ENCODE measurements around the gene TEX29. TPM values are rescaled to one million over a fixed set of nuclear protein-coding genes. Genes with fewer than 3 reads are reported as not detected.

TEX29 gene
- total and polyA plus RNA-seq, 2 donors (not counting 1 experiment from before 2014, with no cell fraction given) = 0.66 to 0.86 TPM

DNA sequence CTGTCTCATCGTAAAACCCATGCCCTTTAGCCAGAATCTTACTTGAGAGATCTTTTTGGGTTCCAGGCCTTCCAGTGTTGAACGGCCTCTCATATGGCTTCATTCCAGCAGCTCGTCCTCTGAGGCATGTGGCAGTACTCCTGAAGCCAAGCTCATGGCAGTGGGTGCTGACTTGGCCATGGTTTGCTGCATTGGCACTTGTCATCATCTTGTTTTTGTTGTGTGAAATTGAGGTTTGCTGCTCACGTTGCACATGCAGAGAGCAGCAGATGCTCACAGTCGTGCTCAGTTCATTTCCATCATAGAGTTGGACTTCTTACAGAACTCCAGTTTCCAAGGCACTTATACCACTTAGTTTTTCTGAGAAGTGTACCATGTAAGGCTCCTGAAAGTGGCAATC lies 14.9 kb downstream of the TEX29 start:
- Histone ChIP-seq H4K20me1 (ENCODE audit: control insufficient read depth, insufficient read depth, low read length, poor library complexity, severe bottlenecking) (no peaks in the 10 kb centered on the region), H3K27ac (ENCODE audit: low read length in 2 of 2) (no peak overlapping the region), H3K4me3 (ENCODE audit: control extremely low read depth in 1 of 5, extremely low read depth in 1 of 5, insufficient read depth in 1 of 5, low read depth in 2 of 5, low read length in 4 of 5) (no peak overlapping the region), H2AFZ (ENCODE audit: insufficient read depth, low read depth, low read length, poor library complexity, severe bottlenecking) (no peak overlapping the region), H3K36me3 (replicated peaks in 1 of 2; ENCODE audit: control extremely low read depth in 1 of 2, control insufficient read depth in 1 of 2, extremely low read depth in 1 of 2, insufficient read depth in 2 of 2, low read length in 1 of 2) (peaks cover 0 to 1% of the 10 kb centered on the region in 2 experiments), H3K4me1 (ENCODE audit: control insufficient read depth in 2 of 2, insufficient read depth in 2 of 2, low read length in 2 of 2) (no peaks in the 10 kb centered on the region), H3K9me3 (ENCODE audit: control extremely low read depth in 1 of 3, control insufficient read depth in 2 of 3, insufficient read depth in 1 of 3, low read length in 2 of 3) (peaks cover 0 to 10% (median 4%) of the 10 kb centered on the region in 3 donors), H3K4me2 (replicated peaks; ENCODE audit: low read depth, low read length, poor library complexity, severe bottlenecking) (no peak overlapping the region), H3K27me3 (replicated peaks in 1 of 4; ENCODE audit: control extremely low read depth in 1 of 4, control insufficient read depth in 3 of 4, insufficient read depth in 4 of 4, low read length in 3 of 4) (no peaks in the 10 kb centered on the region), H3K9ac (ENCODE audit: low read length) (no peak overlapping the region), H3K79me2 (ENCODE audit: control insufficient read depth, insufficient read depth, low read length) (no peaks in the 10 kb centered on the region)
- no peak overlapping the region for H3K4me3 Mint-ChIP-seq
- TF ChIP-seq EZH2 (IDR thresholded peaks at IDR 0.05; ENCODE audit: borderline replicate concordance, insufficient read depth, low read depth, low read length, poor library complexity, severe bottlenecking) = no peak
- no peak for TF ChIP-seq CTCF (IDR thresholded peaks at IDR 0.05)
- H3K27ac Mint-ChIP-seq = no peak overlapping the region
- peaks cover 6% of the 10 kb centered on the region for H3K9me3 Mint-ChIP-seq (ENCODE audit: insufficient read depth)
- 94% methylated on average over 3 of the region's 5 CpGs for WGBS (ENCODE audit: insufficient coverage)
- no peaks in the 10 kb centered on the region for H3K27me3 Mint-ChIP-seq
- no peak for DNase-seq
- intact Hi-C loops (cut with micrococcal nuclease) = no loop called here
- H3K4me1 Mint-ChIP-seq = no peaks in the 10 kb centered on the region
- ATAC-seq (ENCODE audit: low read depth) = no peak
- POLR2A ChIA-PET = no interaction called here
- CTCF ChIA-PET = interaction anchor here (1.2 kb wide), 1 partner anchor 111 kb away, joined by 3 read pairs; no protein-coding TSS in a partner anchor

GRCh38 chr13:111336666-111337065 lies 16.2 kb downstream of the TEX29 start:
- peaks cover 0 to 1% of the 10 kb centered on the region in 2 experiments for H3K36me3 ChIP-seq (replicated peaks in 1 of 2; ENCODE audit: control extremely low read depth in 1 of 2, control insufficient read depth in 1 of 2, extremely low read depth in 1 of 2, insufficient read depth in 2 of 2, low read length in 1 of 2)
- no peak overlapping the region for H3K27ac Mint-ChIP-seq
- H3K4me1 ChIP-seq (ENCODE audit: control insufficient read depth in 2 of 2, insufficient read depth in 2 of 2, low read length in 2 of 2) = no peaks in the 10 kb centered on the region
- no peaks in the 10 kb centered on the region for H3K4me1 Mint-ChIP-seq
- H4K20me1 ChIP-seq (ENCODE audit: control insufficient read depth, insufficient read depth, low read length, poor library complexity, severe bottlenecking) = no peaks in the 10 kb centered on the region
- H3K27ac ChIP-seq (ENCODE audit: low read length in 2 of 2) = no peak overlapping the region
- H3K4me3 ChIP-seq (ENCODE audit: control extremely low read depth in 1 of 5, extremely low read depth in 1 of 5, insufficient read depth in 1 of 5, low read depth in 2 of 5, low read length in 4 of 5) = no peak overlapping the region
- no peaks in the 10 kb centered on the region for H3K27me3 Mint-ChIP-seq
- H3K4me3 Mint-ChIP-seq = no peak overlapping the region
- no peak overlapping the region for H2AFZ ChIP-seq (ENCODE audit: insufficient read depth, low read depth, low read length, poor library complexity, severe bottlenecking)
- no peak overlapping the region for H3K4me2 ChIP-seq (replicated peaks; ENCODE audit: low read depth, low read length, poor library complexity, severe bottlenecking)
- no peak overlapping the region for H3K9ac ChIP-seq (ENCODE audit: low read length)
- H3K9me3 Mint-ChIP-seq (ENCODE audit: insufficient read depth) = peaks cover 6% of the 10 kb centered on the region
- TF ChIP-seq CTCF (IDR thresholded peaks at IDR 0.05) (no peak), EZH2 (IDR thresholded peaks at IDR 0.05; ENCODE audit: borderline replicate concordance, insufficient read depth, low read depth, low read length, poor library complexity, severe bottlenecking) (no peak)
- peaks cover 0 to 11% (median 4%) of the 10 kb centered on the region in 3 donors for H3K9me3 ChIP-seq (ENCODE audit: control extremely low read depth in 1 of 3, control insufficient read depth in 2 of 3, insufficient read depth in 1 of 3, low read length in 2 of 3)
- ATAC-seq (ENCODE audit: low read depth) (no peak), DNase-seq (no peak)
- CTCF ChIA-PET = interaction anchor here (1.2 kb wide), 1 partner anchor 112 kb away, joined by 3 read pairs; no protein-coding TSS in a partner anchor
- H3K79me2 ChIP-seq (ENCODE audit: control insufficient read depth, insufficient read depth, low read length) = no peaks in the 10 kb centered on the region
- WGBS (ENCODE audit: insufficient coverage) = 100% methylated on average over 8 of the region's 9 CpGs
- no peaks in the 10 kb centered on the region for H3K27me3 ChIP-seq (replicated peaks in 1 of 4; ENCODE audit: control extremely low read depth in 1 of 4, control insufficient read depth in 3 of 4, insufficient read depth in 4 of 4, low read length in 3 of 4)
- intact Hi-C loops (cut with micrococcal nuclease) = no loop called here
- POLR2A ChIA-PET = no interaction called here
